SH-SY5Y (cell line): ENCODE data around the gene COL10A1.

Source experiments
- GATA2 ChIP-seq: IDR thresholded peaks from 2 replicates; pipeline ENCODE4 v1.6.1; 2011; ENCODE audit warnings: mild to moderate bottlenecking, low read depth, low read length
- GATA3 ChIP-seq: IDR thresholded peaks from 2 replicates; pipeline ENCODE4 v1.6.1; 2011; ENCODE audit warnings: low read depth, mild to moderate bottlenecking, low read length, moderate library complexity

GRCh38 chr6:116101790-116102189, 24.1 kb downstream of the COL10A1 start:
- TF ChIP-seq GATA3 (no peak), GATA2 (no peak)
